DND-41 (cell line): ENCODE results near the gene KDM6A.
"Not testable (repeated sequence)": the region's sequence is repeated elsewhere in the genome, so short reads cannot be mapped to it uniquely, and the experiment has no call there.

Source experiments
- CTCF ChIP-seq: IDR thresholded peaks from 2 replicates; pipeline ENCODE4 v1.5.1; 2012; ENCODE audit warnings: borderline replicate concordance, low read length, moderate library complexity, mild to moderate bottlenecking; ENCODE audit not compliant: poor library complexity, severe bottlenecking; ENCODE audit errors: extremely low read depth
- EZH2 ChIP-seq: IDR thresholded peaks from 3 replicates; pipeline ENCODE4 v1.6.1; 2012; ENCODE audit warnings: borderline replicate concordance, low read depth, mild to moderate bottlenecking, moderate library complexity, low read length, inconsistent platforms; ENCODE audit not compliant: severe bottlenecking

GRCh38 chrX:45135391-45136075 is 262.5 kb downstream of the KDM6A start:
- not testable (repeated sequence) for TF ChIP-seq EZH2, CTCF
